K562 (cell line): Measurements from ENCODE around the gene PPP1R3G. TPM values are rescaled to one million over a fixed set of nuclear protein-coding genes. Genes with fewer than 3 reads are reported as not detected.

Experiments
- ATAC-seq: fragments of 200-7000 bp; cut with Tn5 transposase; 3 replicates; pipeline ENCODE4 v1.9.1; 2020; ENCODE audit warnings: moderate library complexity
- BruUV-seq: library from RNA; stranded (reverse); fragments of 400-500 nt; replicated peaks from 2 replicates; lab custom pipeline; 2021; lab: Mats Ljungman, UMichigan
- CTCF ChIA-PET: fragments of 300-600 bp; formaldehyde crosslinking; extraction: SDS; loops from one replicate; lab custom pipeline; 2021; ENCODE audit warnings: low intra/inter-chr PET ratio; lab: Yijun Ruan, JAX
- POLR2A ChIA-PET: fragments of 300-600, 350-650 bp; sonication (Branson Sonifier 250); formaldehyde crosslinking; extraction: SDS; loops from one replicate; lab custom pipeline; 2021; ENCODE audit warnings: antibody characterized with exemption, inconsistent platforms; lab: Yijun Ruan, JAX
- DNase-seq, 4 experiments: peaks; one replicate each; pipeline versions ENCODE4 v3.0.0 to v3.0.0-alpha.2; 2011 to 2018; ENCODE audit warnings: low spot score in 3 of 4, mixed read lengths in 3 of 4; ENCODE audit errors: extremely low read depth in 1 of 4
- FAIRE-seq: peaks from 2 replicates; lab custom pipeline; 2011; peaks lifted over from hg19 to GRCh38; lab: Jason Lieb, UNC
- H2AFZ ChIP-seq: 2 replicates; pipeline ENCODE4 v1.6.0; 2011; ENCODE audit warnings: low read depth, low read length, control low read depth, inconsistent platforms
- H3K27ac ChIP-seq: fragments of 200-600 bp; 3 replicates; pipeline ENCODE4 v1.8.0; 2011; ENCODE audit warnings: low read depth, mild to moderate bottlenecking, control low read depth, inconsistent platforms, low read length, moderate library complexity, mixed read lengths; ENCODE audit errors: extremely low read depth
- H3K27me3 ChIP-seq, 2 experiments: fragments of 300-600 bp in 1 of 2; 2 replicates in 1 of 2; 3 replicates in 1 of 2; pipeline versions ENCODE4 v1.6.0 to v1.8.0; 2011; ENCODE audit warnings: inconsistent platforms in 2 of 2, low read length in 2 of 2, mild to moderate bottlenecking in 1 of 2, mixed read lengths in 1 of 2, moderate library complexity in 1 of 2; ENCODE audit not compliant: control insufficient read depth in 2 of 2, insufficient read depth in 2 of 2
- H3K36me3 ChIP-seq: fragments of 300-600 bp; 3 replicates; pipeline ENCODE4 v1.8.0; 2011; ENCODE audit warnings: mild to moderate bottlenecking, low read length, inconsistent platforms; ENCODE audit not compliant: control insufficient read depth, insufficient read depth
- H3K4me1 ChIP-seq, 2 experiments: fragments of 200-600 bp in 1 of 2; replicated peaks in 1 of 2; 2 replicates in 1 of 2; 3 replicates in 1 of 2; pipeline versions ENCODE4 v1.5.1 to v1.8.0; 2011; ENCODE audit warnings: inconsistent platforms in 2 of 2, low read length in 2 of 2, mild to moderate bottlenecking in 1 of 2, mixed read lengths in 1 of 2, moderate library complexity in 1 of 2; ENCODE audit not compliant: control insufficient read depth in 2 of 2, insufficient read depth in 2 of 2
- H3K4me2 ChIP-seq: 2 replicates; pipeline ENCODE4 v1.6.1; 2011; ENCODE audit warnings: low read length, control low read depth, inconsistent platforms, mixed read lengths; ENCODE audit not compliant: insufficient read depth
- H3K4me3 ChIP-seq: fragments of 200-600 bp; sonication (generic), shearing (Covaris generic); 2 replicates; pipeline ENCODE4 v1.5.1; 2016; ENCODE audit warnings: control low read depth, inconsistent platforms
- H3K79me2 ChIP-seq: fragments of 200-600 bp; 3 replicates; pipeline ENCODE4 v1.8.0; 2011; ENCODE audit warnings: low read length, inconsistent platforms; ENCODE audit not compliant: control insufficient read depth, insufficient read depth
- H3K9ac ChIP-seq, 2 experiments: 2 replicates each; pipeline versions ENCODE4 v1.6.0 to v1.6.1; 2011; ENCODE audit warnings: low read depth in 2 of 2, low read length in 2 of 2, control low read depth in 1 of 2, inconsistent platforms in 1 of 2, mild to moderate bottlenecking in 1 of 2, mixed read lengths in 1 of 2; ENCODE audit not compliant: insufficient read depth in 1 of 2
- H3K9me1 ChIP-seq: one replicate; pipeline ENCODE4 v1.6.0; 2011; ENCODE audit warnings: inconsistent platforms, mild to moderate bottlenecking, low read length, moderate library complexity; ENCODE audit not compliant: control insufficient read depth, insufficient read depth
- H3K9me3 ChIP-seq: replicated peaks from 2 replicates; pipeline ENCODE4 v1.5.1; 2011; ENCODE audit warnings: low read depth, low read length, inconsistent platforms; ENCODE audit not compliant: control insufficient read depth, insufficient read depth
- H4K20me1 ChIP-seq: replicated peaks from 2 replicates; pipeline ENCODE4 v1.6.1; 2011; ENCODE audit warnings: low read length, inconsistent platforms, mixed read lengths; ENCODE audit not compliant: control insufficient read depth, insufficient read depth
- EP300 ChIP-seq: IDR thresholded peaks from 2 replicates; pipeline ENCODE4 v1.6.1; 2012; ENCODE audit warnings: low read length, improper control_type of control experiment
- LCOR ChIP-seq: sonication (generic); formaldehyde crosslinking; IDR thresholded peaks from 2 replicates; pipeline ENCODE4 v1.8.0; 2022; ENCODE audit warnings: mild to moderate bottlenecking, missing genetic modification reagents
- MAFG ChIP-seq: fragments of 450-650 bp; conservative IDR thresholded peaks from 2 replicates; pipeline ENCODE4 v1.6.1; 2016; ENCODE audit warnings: missing genetic modification characterization, missing compliant biosample characterization
- NBN ChIP-seq: fragments of 450-650 bp; IDR thresholded peaks from 2 replicates; pipeline ENCODE4 v1.6.1; 2016; ENCODE audit warnings: low read depth, mild to moderate bottlenecking
- NR2C1 ChIP-seq, 2 experiments: fragments of 450-650 bp; IDR thresholded peaks; 2 replicates each; pipeline ENCODE4 v1.6.1; 2017; ENCODE audit warnings: mild to moderate bottlenecking in 2 of 2, antibody characterized with exemption in 1 of 2, inconsistent platforms in 1 of 2, missing compliant biosample characterization in 1 of 2, missing genetic modification characterization in 1 of 2
- NR2C2 ChIP-seq, 2 experiments: fragments of 200-800 bp in 1 of 2; sonication (Bioruptor generic) in 1 of 2; sonication (generic) in 1 of 2; formaldehyde crosslinking in 1 of 2; IDR thresholded peaks; 2 replicates each; pipeline versions ENCODE4 v1.6.1 to v1.8.0; 2016 to 2022; ENCODE audit warnings: mild to moderate bottlenecking in 1 of 2, missing compliant biosample characterization in 1 of 2, missing genetic modification characterization in 1 of 2, missing genetic modification reagents in 1 of 2
- NR3C1 ChIP-seq: sonication (generic); formaldehyde crosslinking; IDR thresholded peaks from 2 replicates; pipeline ENCODE4 v1.8.1; 2022; ENCODE audit warnings: missing genetic modification reagents
- SMAD2 ChIP-seq: fragments of 150-350 bp; IDR thresholded peaks from 2 replicates; pipeline ENCODE4 v1.6.1; 2014; ENCODE audit warnings: low read depth, mild to moderate bottlenecking, low read length
- SNRNP70 ChIP-seq: fragments of 200-400 bp; formaldehyde crosslinking; optimal IDR thresholded peaks from 2 replicates; pipeline ENCODE3; 2017; ENCODE audit warnings: low read depth, low read length
- TEAD2 ChIP-seq: fragments of 450-650 bp; IDR thresholded peaks from 2 replicates; pipeline ENCODE4 v1.6.1; 2016; ENCODE audit warnings: missing genetic modification characterization, control low read depth, missing compliant biosample characterization
- WGBS: fragments of 100-300 bp; shearing (Covaris generic); methylation state at CpG from one replicate; pipeline ENCODE4 v1.1.6; 2016; ENCODE audit warnings: low coverage, mixed read lengths; ENCODE audit not compliant: insufficient coverage; ENCODE audit errors: missing lambda C conversion rate; 5-methylcytosine and 5-hydroxymethylcytosine counted together
- in situ Hi-C: fragments of 300-500 bp; cut with MboI; formaldehyde crosslinking; loops from 4 replicates; pipeline ENCODE4 v1.15.0; 2018; ENCODE audit warnings: inconsistent platforms, mixed read lengths
- intact Hi-C: fragments of 100-400 bp; cut with micrococcal nuclease; formaldehyde crosslinking; loops from 2 replicates; pipeline ENCODE4 v1.14.2; 2022
- polyA plus RNA-seq, 8 experiments: library from polyadenylated mRNA; depleted of rRNA in 4 of 8; stranded (reverse) in 5 of 8; unstranded in 3 of 8; fragments of >200 nt; fragmentation: Nextera tagmentation in 2 of 8; fragmentation: Illumina TruSeq in 1 of 8; extraction: Ambion mirVana in 2 of 8; extraction: Trizol in 1 of 8; gene quantifications; 2 replicates each; pipeline versions ENCODE4 v1.2.1 to v1.2.3, GENCODE V29; 2011 to 2014; ENCODE audit warnings: inconsistent platforms in 1 of 8, missing spikeins in 1 of 8
- total RNA-seq, 7 experiments: library from RNA; depleted of rRNA in 6 of 7; stranded (reverse); fragments of >200 nt in 6 of 7; fragmentation: Illumina TruSeq in 2 of 7; extraction: Trizol in 2 of 7; gene quantifications; 2 replicates each; pipeline versions ENCODE4 v1.2.1 to v1.2.3, GENCODE V29; 2011 to 2021; ENCODE audit warnings: low replicate concordance in 1 of 7
- TF ChIP-seq, protein P1 (sequence below), 3 experiments: fragments of 200-800 bp in 1 of 3; fragments of 250-450 bp in 1 of 3; fragments of 450-650 bp in 1 of 3; sonication (Bioruptor Pico) in 1 of 3; sonication (Bioruptor generic) in 1 of 3; formaldehyde crosslinking in 1 of 3; IDR thresholded peaks; 2 replicates each; pipeline versions ENCODE4 v1.6.1 to v1.8.0; 2016 to 2022; ENCODE audit warnings: mild to moderate bottlenecking in 2 of 3, missing genetic modification characterization in 2 of 3, missing compliant biosample characterization in 1 of 3, moderate library complexity in 1 of 3

PPP1R3G gene
- total and polyA plus RNA-seq, 9 of the 15 experiments (the other 6 are each of a cell fraction or from before 2014, with no cell fraction given), result 0.01 to 0.13 (median 0.01) TPM; not detected in 4

GRCh38 chr6:5083813-5084359 lies 1.3 kb upstream of the PPP1R3G start:
- Histone ChIP-seq H3K4me3 (peak overlapping the region; percentile 42), H3K4me2 (peak overlapping the region; percentile 71), H4K20me1 (no peaks in the 10 kb centered on the region), H2AFZ (peak overlapping the region; percentile 77), H3K27me3 (peaks cover 17 to 39% of the 10 kb centered on the region in 2 experiments; a peak in 3 of 5 replicates), H3K36me3 (no peaks in the 10 kb centered on the region), H3K4me1 (peaks cover 5 to 23% of the 10 kb centered on the region in 2 experiments; a peak in 3 of 5 replicates), H3K9me3 (no peaks in the 10 kb centered on the region), H3K9ac (peak overlapping the region; percentile 56 to 69; a peak in 3 of 4 replicates), H3K79me2 (no peaks in the 10 kb centered on the region), H3K27ac (no peak overlapping the region), H3K9me1 (no peaks in the 10 kb centered on the region)
- ATAC-seq (no peak), DNase-seq (no peak), FAIRE-seq (no peak)
- ChIA-PET POLR2A (interaction anchor here (0.6 kb wide), 1 partner anchor 855 kb away, joined by 3 read pairs; no protein-coding TSS in a partner anchor), CTCF (no interaction called here)
- no TSS peak for BruUV-seq
- in situ Hi-C loops, result no loop called here
- 13% methylated on average over 18 of the region's 18 CpGs for WGBS
- intact Hi-C loops, result no loop called here
- TF ChIP-seq MAFG (tag) (no peak), EP300 (no peak), LCOR (CRISPR knock-in tag) (no peak), NR2C1 (IDR thresholded peaks at IDR 0.05) (no peak), NR2C1 (tag; IDR thresholded peaks at IDR 0.05) (no peak), NBN (no peak), TEAD2 (tag) (no peak), SMAD2 (no peak), SNRNP70 (no peak), NR3C1 (no peak), NR2C2 (CRISPR knock-in tag; IDR thresholded peaks at IDR 0.05) (no peak), NR2C2 (tag; IDR thresholded peaks at IDR 0.05) (no peak)
- TF ChIP-seq, protein P1, sequence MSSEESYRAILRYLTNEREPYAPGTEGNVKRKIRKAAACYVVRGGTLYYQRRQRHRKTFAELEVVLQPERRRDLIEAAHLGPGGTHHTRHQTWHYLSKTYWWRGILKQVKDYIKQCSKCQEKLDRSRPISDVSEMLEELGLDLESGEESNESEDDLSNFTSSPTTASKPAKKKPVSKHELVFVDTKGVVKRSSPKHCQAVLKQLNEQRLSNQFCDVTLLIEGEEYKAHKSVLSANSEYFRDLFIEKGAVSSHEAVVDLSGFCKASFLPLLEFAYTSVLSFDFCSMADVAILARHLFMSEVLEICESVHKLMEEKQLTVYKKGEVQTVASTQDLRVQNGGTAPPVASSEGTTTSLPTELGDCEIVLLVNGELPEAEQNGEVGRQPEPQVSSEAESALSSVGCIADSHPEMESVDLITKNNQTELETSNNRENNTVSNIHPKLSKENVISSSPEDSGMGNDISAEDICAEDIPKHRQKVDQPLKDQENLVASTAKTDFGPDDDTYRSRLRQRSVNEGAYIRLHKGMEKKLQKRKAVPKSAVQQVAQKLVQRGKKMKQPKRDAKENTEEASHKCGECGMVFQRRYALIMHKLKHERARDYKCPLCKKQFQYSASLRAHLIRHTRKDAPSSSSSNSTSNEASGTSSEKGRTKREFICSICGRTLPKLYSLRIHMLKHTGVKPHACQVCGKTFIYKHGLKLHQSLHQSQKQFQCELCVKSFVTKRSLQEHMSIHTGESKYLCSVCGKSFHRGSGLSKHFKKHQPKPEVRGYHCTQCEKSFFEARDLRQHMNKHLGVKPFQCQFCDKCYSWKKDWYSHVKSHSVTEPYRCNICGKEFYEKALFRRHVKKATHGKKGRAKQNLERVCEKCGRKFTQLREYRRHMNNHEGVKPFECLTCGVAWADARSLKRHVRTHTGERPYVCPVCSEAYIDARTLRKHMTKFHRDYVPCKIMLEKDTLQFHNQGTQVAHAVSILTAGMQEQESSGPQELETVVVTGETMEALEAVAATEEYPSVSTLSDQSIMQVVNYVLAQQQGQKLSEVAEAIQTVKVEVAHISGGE (CRISPR knock-in tag; IDR thresholded peaks at IDR 0.05), result peak in 1 of 3 experiments; percentile 21; a peak in 1 of 6 replicates
